Erythroblast (primary cell): ENCODE data around the gene GAL3ST2.
A peak's percentile ranks its signal among the peaks of the same experiment; 100 is the strongest.
"Not testable (repeated sequence)": the region's sequence is repeated elsewhere in the genome, so short reads cannot be mapped to it uniquely, and the experiment has no call there.

ENCODE experiments used
- DNase-seq, 2 experiments: peaks; one replicate each; lab custom pipeline; 2025; lab: John Stamatoyannopoulos, UW
- GATA1 ChIP-seq: IDR thresholded peaks from 2 replicates; pipeline ENCODE4 v1.6.1; 2011; ENCODE audit warnings: low read depth, mild to moderate bottlenecking, control low read depth, low read length, moderate library complexity
- POLR2A ChIP-seq: IDR thresholded peaks from 2 replicates; pipeline ENCODE4 v1.6.1; 2011; ENCODE audit warnings: mild to moderate bottlenecking, low read length

The GAL3ST2 gene

DNA sequence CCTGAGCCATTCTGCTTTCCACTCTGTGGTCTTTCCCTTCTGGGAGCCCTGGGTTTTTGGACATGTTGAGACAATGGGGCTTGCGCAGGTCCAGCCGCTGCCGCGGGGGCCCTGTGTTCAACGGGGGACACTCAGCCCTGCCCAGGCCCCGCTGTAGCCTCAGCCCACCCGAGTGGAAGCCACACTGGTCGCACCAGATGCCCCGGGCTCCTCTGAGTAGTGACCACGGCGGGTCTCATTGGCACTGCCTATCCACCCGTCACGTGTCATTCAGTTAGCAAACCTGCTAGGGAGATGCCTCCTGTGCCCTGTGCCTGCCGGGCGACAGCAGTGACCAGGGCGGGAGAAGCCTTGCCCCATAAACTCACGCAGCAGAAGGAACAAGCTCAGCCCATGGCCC lies 23.1 kb upstream of the GAL3ST2 start:
- TF ChIP-seq POLR2A (no peak), GATA1 (no peak)
- DNase-seq = no peak

DNA sequence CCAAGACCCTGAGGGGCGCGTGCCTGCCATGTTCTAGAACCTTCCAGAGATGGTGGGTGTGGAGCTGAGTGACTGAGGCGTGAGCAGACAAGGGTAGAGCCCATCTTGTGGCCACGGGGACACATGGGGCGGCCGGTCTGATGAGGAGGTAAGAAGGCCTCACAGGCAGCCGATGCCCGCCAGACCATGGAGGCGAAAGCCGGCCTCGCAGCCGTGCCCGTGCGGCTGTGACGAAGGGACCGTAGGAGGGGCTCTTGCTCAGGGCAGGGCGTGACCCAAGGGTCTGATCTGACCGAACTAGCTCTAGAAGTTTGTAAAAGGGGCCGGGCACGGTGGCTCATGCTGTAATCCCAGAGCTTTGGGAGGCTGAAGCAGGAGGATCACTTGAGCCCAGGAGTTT lies 22.6 kb upstream of the GAL3ST2 start:
- no peak for TF ChIP-seq GATA1
- no peak for TF ChIP-seq POLR2A
- no peak for DNase-seq

DNA sequence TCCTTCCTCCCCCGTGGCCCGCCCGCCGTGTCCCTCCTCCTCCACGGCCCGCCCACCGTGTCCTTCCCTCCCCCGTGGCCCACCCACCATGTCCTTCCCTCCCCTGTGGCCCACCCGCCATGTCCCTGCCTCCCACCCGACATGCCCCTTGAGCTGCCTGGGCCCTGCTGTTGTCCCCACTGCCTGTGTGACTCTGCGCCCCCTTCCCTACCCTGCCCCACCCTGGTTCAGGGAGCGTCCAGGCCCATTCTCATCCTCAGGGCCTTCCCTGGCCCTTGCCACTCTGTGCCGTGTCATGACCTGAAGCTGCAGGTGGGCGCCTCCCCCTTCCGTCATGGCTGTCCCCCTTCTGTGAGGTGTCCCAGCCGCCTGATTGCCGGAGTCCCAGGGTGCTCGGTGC lies 21.5 kb upstream of the GAL3ST2 start:
- DNase-seq = no peak
- TF ChIP-seq GATA1 (no peak), POLR2A (no peak)

DNA sequence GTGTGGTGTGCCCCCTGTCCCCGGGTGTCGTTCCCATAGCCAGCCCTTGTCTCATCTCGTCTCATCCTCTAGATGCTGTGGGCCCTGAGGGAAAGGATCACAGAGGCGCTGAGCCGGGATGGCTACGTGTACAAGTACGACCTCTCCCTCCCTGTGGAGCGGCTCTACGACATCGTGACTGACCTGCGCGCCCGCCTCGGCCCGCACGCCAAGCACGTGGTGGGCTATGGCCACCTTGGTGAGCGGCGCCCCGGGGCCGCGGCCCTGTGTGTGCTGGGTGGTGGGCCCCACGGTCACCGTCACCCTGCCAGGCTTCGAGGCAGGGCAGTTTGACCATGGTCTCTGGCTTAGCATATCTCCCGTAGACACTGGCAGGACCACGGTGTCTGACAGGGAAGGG lies 20.8 kb upstream of the GAL3ST2 start:
- TF ChIP-seq POLR2A = no peak
- DNase-seq = no peak

DNA sequence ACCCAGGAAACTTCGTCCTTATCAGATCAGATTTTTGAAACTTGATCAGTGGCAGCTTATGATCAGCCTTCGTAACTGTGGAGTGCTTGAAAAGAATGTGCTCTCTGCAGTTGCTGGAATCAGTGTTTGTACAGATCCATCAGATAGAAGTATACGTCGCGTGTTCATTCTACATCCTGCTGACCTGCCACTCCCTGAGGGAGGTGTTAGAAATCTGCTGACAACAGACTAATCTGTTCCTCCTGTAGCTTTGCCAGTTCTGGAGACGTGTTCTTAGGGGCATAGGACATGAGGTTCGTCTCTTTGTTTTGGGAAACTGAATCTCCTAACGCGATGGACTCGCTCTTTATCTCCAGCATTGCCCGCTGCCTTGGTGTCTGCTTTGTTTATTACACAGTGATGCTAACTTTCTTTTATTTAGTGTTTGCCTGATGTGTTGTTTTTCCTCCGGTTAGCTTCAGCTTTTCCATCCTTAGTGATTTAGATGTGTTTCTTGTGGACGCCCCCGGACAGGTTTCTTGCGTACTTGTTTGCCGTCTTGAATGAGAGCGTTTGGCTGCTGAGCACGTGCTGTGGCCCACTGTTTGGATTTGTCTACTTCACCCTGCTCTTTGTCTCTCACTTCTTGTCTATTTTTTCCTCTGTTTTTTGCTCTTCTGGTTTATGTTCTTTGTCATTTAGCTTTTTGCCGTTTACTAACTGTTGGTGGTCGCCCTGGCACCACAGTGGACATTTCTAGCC lies 17.4 kb upstream of the GAL3ST2 start:
- TF ChIP-seq POLR2A = no peak
- no peak for TF ChIP-seq GATA1
- no peak for DNase-seq

- not testable (repeated sequence) for DNase-seq
Observed at GRCh38 chr2:241759893-241760292, 16.7 kb upstream of the GAL3ST2 start.

DNA sequence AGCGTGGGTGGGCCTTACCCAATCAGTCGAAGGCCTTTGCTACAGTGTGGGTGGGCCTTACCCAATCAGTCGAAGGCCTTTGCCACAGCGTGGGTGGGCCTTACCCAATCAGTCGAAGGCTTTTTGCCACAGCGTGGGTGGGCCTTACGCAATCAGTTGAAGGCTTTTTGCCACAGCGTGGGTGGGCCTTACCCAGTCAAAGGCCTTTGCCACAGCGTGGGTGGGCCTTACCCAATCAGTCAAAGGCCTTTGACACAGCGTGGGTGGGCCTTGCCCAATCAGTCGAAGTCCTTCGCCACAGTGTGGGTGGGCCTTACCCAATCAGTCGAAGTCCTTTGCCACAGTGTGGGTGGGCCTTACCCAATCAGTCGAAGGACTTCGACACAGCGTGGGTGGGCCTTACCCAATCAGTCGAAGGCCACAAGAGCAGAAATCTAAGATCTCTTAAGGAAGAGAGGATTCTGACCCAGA lies 16.3 kb upstream of the GAL3ST2 start:
- no peak for TF ChIP-seq POLR2A
- no peak for TF ChIP-seq GATA1
- peak; percentile 50 to 52 for DNase-seq

DNA sequence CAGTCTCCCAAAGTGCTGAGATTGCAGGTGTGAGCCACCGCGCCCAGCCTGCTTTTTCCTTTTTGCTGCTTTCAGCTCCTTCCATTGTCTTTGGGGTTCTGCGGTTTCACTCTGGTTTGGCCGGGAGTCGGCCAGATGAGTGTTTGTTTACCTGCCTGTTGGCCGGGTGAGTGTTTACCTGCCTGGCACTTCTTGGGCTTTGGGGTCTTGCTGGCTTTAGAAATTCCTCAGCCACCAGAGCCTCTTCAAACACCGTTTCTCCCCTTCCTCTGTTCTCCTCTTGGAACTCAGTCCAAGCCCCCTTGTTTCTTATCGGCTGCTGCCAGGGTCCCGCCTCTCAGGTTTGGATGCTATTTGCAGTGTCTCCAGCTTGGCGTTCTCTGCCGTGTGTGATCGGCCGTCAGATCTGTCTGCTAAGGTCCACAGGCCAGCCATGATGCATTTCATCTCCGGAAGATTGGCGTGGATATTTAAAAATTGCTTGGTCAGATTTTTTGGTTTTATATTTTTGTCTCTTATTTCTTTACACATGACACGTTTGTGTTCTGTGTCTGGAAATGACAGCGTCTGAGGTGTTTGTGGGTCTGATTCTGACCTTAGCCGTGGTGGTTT lies 14.2 kb upstream of the GAL3ST2 start:
- no peak for TF ChIP-seq POLR2A
- no peak for TF ChIP-seq GATA1
- DNase-seq = no peak

GRCh38 chr2:241762933-241763369 lies 13.7 kb upstream of the GAL3ST2 start:
- TF ChIP-seq GATA1 = no peak
- TF ChIP-seq POLR2A = no peak
- peak; percentile 20 to 52 for DNase-seq

DNA sequence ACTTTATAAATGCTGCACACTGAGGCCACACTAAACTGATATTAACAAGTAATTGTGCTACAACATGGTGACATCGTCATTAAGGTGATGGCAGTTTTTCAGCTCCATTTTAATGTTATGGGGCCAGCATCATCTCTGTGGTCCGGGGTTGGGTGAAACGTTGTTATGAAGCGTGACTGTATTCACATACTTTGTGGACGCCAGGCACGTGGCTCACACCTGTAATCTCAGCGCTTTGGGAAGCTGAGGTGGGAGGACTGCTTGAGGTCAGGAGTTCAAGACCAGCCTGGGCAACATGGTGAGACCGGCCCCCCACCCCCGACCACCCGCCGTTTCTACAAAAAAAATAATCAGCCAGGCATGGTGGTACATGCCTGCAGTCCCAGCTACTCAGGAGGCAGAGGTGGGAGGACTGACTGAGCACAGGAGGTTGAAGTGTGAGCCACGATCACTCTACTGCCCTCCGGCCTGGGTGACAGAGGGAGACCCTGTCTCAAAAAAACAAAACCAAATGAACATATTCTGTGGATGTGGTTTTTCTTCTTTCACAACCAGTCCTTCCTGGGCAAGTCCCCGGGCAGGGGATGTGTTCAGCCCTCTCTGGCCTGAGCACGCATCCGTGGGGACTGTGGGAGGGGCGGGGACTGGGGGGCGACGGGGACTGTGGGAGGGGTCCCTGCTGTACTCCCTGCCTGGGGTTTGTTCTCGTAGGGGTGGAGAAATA lies 12.9 kb upstream of the GAL3ST2 start:
- no peak for TF ChIP-seq POLR2A
- no peak for TF ChIP-seq GATA1
- no peak for DNase-seq

- TF ChIP-seq GATA1 (no peak), POLR2A (no peak)
- DNase-seq = no peak
Observed at GRCh38 chr2:241764275-241765241, 12.1 kb upstream of the GAL3ST2 start.

GRCh38 chr2:241767464-241768250 lies 9.0 kb upstream of the GAL3ST2 start:
- TF ChIP-seq GATA1 = no peak
- TF ChIP-seq POLR2A = no peak
- no peak for DNase-seq

DNA sequence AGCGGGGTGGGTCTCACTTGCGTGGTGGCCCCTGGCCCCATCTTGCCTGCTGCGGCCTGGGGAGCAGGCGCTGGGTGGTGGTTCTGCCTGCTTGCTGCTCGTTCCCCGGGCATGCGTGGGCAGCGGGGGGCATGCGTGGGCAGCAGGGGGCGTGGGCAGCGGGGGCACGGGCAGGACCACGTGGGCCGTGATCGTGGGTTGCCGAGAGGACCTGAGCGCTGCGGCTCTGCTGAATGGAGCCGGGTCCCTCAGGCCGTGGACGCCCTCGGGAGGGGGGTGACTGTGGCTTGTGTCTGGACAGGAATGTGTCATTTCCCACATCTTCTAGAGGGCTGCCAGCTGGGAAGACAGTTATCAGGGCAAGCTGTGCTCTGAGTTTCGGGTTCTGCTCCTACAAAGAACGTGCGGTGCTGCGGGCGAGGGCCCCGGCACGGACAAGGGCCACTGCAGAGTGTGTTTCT lies 8.3 kb upstream of the GAL3ST2 start:
- DNase-seq = no peak
- TF ChIP-seq GATA1 (no peak), POLR2A (no peak)
